K562 (cell line): ENCODE results near the gene BCL10. TPM values are rescaled to one million over a fixed set of nuclear protein-coding genes. Genes with fewer than 3 reads are reported as not detected.

Experiments
- ATF3 ChIP-seq, 2 experiments: fragments of 450-650 bp in 1 of 2; sonication (generic) in 1 of 2; formaldehyde crosslinking in 1 of 2; IDR thresholded peaks in 1 of 2; conservative IDR thresholded peaks in 1 of 2; 2 replicates each; pipeline versions ENCODE4 v1.6.1 to v1.8.1; 2016 to 2023; ENCODE audit warnings: mild to moderate bottlenecking in 2 of 2, moderate library complexity in 2 of 2, inconsistent platforms in 1 of 2, missing genetic modification reagents in 1 of 2
- BMI1 ChIP-seq: fragments of 150-350 bp; IDR thresholded peaks from 2 replicates; pipeline ENCODE4 v1.6.1; 2014; ENCODE audit warnings: low read length
- BRCA1 ChIP-seq, 2 experiments: fragments of 450-650 bp in 1 of 2; sonication (generic) in 1 of 2; formaldehyde crosslinking in 1 of 2; IDR thresholded peaks; 2 replicates each; pipeline versions ENCODE4 v1.5.0 to v1.6.1; 2017 to 2020; ENCODE audit warnings: mild to moderate bottlenecking in 1 of 2, missing genetic modification reagents in 1 of 2
- CBX2 ChIP-seq: fragments of 200-600 bp; sonication (generic); IDR thresholded peaks from one replicate; pipeline ENCODE4 v1.6.1; 2012; ENCODE audit warnings: mild to moderate bottlenecking, low read length, inconsistent platforms; ENCODE audit not compliant: insufficient read depth, poor library complexity, severe bottlenecking
- CHD4 ChIP-seq: fragments of 200-600 bp; sonication (generic); IDR thresholded peaks from 3 replicates; pipeline ENCODE4 v1.6.1; 2012; ENCODE audit warnings: low read depth, mild to moderate bottlenecking, mixed read lengths, low read length, inconsistent platforms; ENCODE audit not compliant: insufficient read depth, insufficient replicate concordance, poor library complexity, severe bottlenecking
- CTBP1 ChIP-seq: fragments of 450-650 bp; IDR thresholded peaks from 2 replicates; pipeline ENCODE4 v1.6.1; 2016; ENCODE audit warnings: borderline replicate concordance
- ESRRB ChIP-seq: fragments of 250-450 bp; sonication (Bioruptor Pico); IDR thresholded peaks from 2 replicates; pipeline ENCODE4 v1.5.0; 2020; ENCODE audit warnings: mild to moderate bottlenecking, moderate library complexity, borderline replicate concordance
- EWSR1 ChIP-seq: fragments of 450-650 bp; IDR thresholded peaks from 2 replicates; pipeline ENCODE4 v1.6.1; 2018; ENCODE audit warnings: borderline replicate concordance, mild to moderate bottlenecking, low read depth, moderate library complexity; ENCODE audit not compliant: partially characterized antibody
- HNRNPUL1 ChIP-seq: fragments of 200-400 bp; formaldehyde crosslinking; IDR thresholded peaks from 2 replicates; pipeline ENCODE4 v1.6.1; 2017; ENCODE audit warnings: low read length
- MCM2 ChIP-seq: fragments of 450-650 bp; IDR thresholded peaks from 2 replicates; pipeline ENCODE4 v1.6.1; 2017; ENCODE audit warnings: low read depth, mild to moderate bottlenecking
- RCOR1 ChIP-seq, 2 experiments: IDR thresholded peaks; 2 replicates each; pipeline ENCODE4 v1.6.1; 2012; ENCODE audit warnings: low read depth in 2 of 2, low read length in 2 of 2, borderline replicate concordance in 1 of 2, improper control_type of control experiment in 1 of 2
- SNIP1 ChIP-seq: fragments of 450-650 bp; IDR thresholded peaks from 2 replicates; pipeline ENCODE4 v1.7.1; 2017; ENCODE audit warnings: low read depth, mild to moderate bottlenecking
- SRSF7 ChIP-seq: fragments of 200-400 bp; formaldehyde crosslinking; optimal IDR thresholded peaks from 2 replicates; pipeline ENCODE3; 2017; ENCODE audit warnings: mild to moderate bottlenecking, low read depth, low read length
- TAF1 ChIP-seq: IDR thresholded peaks from 2 replicates; pipeline ENCODE4 v1.6.1; 2011; ENCODE audit warnings: mild to moderate bottlenecking, low read length, moderate library complexity; ENCODE audit not compliant: insufficient read depth, control insufficient read depth, severe bottlenecking; ENCODE audit errors: extremely low read depth
- U2AF2 ChIP-seq: fragments of 200-400 bp; formaldehyde crosslinking; optimal IDR thresholded peaks from 2 replicates; pipeline ENCODE3; 2017; ENCODE audit warnings: low read depth, mild to moderate bottlenecking, low read length
- ZBTB12 ChIP-seq: fragments of 250-450 bp; sonication (Bioruptor Pico); IDR thresholded peaks from 2 replicates; pipeline ENCODE4 v1.4.0; 2020
- ZFP36 ChIP-seq: fragments of 150-350 bp; IDR thresholded peaks from 2 replicates; pipeline ENCODE4 v1.6.1; 2018; ENCODE audit warnings: low read length, low read depth; ENCODE audit not compliant: partially characterized antibody
- ZNF165 ChIP-seq: fragments of 250-450 bp; sonication (Bioruptor Pico); IDR thresholded peaks from 2 replicates; pipeline ENCODE4 v1.4.0; 2020; ENCODE audit warnings: borderline replicate concordance
- ZNF311 ChIP-seq: fragments of 250-450 bp; sonication (Bioruptor Pico); IDR thresholded peaks from 2 replicates; pipeline ENCODE4 v1.4.0; 2020; ENCODE audit warnings: mild to moderate bottlenecking, moderate library complexity
- ZNF431 ChIP-seq: sonication (generic); formaldehyde crosslinking; IDR thresholded peaks from 2 replicates; pipeline ENCODE4 v1.8.0; 2022; ENCODE audit warnings: mild to moderate bottlenecking, missing genetic modification reagents
- polyA plus RNA-seq, 8 experiments: library from polyadenylated mRNA; depleted of rRNA in 4 of 8; stranded (reverse) in 5 of 8; unstranded in 3 of 8; fragments of >200 nt; fragmentation: Nextera tagmentation in 2 of 8; fragmentation: Illumina TruSeq in 1 of 8; extraction: Ambion mirVana in 2 of 8; extraction: Trizol in 1 of 8; gene quantifications; 2 replicates each; pipeline versions ENCODE4 v1.2.1 to v1.2.3, GENCODE V29; 2011 to 2014; ENCODE audit warnings: inconsistent platforms in 1 of 8, missing spikeins in 1 of 8
- total RNA-seq, 7 experiments: library from RNA; depleted of rRNA in 6 of 7; stranded (reverse); fragments of >200 nt in 6 of 7; fragmentation: Illumina TruSeq in 2 of 7; extraction: Trizol in 2 of 7; gene quantifications; 2 replicates each; pipeline versions ENCODE4 v1.2.1 to v1.2.3, GENCODE V29; 2011 to 2021; ENCODE audit warnings: low replicate concordance in 1 of 7
- TF ChIP-seq, protein P1 (sequence below): sonication (generic); formaldehyde crosslinking; IDR thresholded peaks from 2 replicates; pipeline ENCODE4 v1.8.1; 2022; ENCODE audit warnings: missing genetic modification reagents
- TF ChIP-seq, protein P2 (sequence below): IDR thresholded peaks from 2 replicates; pipeline ENCODE4 v1.6.1; 2016; ENCODE audit warnings: missing genetic modification characterization, missing compliant biosample characterization

Gene BCL10
- total and polyA plus RNA-seq, 9 of the 15 experiments (the other 6 are each of a cell fraction or from before 2014, with no cell fraction given), result 8.0 to 19.4 (median 12.3) TPM

- TF ChIP-seq ZBTB12 (CRISPR knock-in tag) (no peak), HNRNPUL1 (no peak), CTBP1 (no peak), U2AF2 (no peak), SNIP1 (no peak), ATF3 (IDR thresholded peaks at IDR 0.05) (no peak), ATF3 (CRISPR knock-in tag; conservative IDR thresholded peaks at IDR 0.05) (no peak), CHD4 (no peak), TAF1 (no peak), MCM2 (no peak), ZFP36 (no peak), BRCA1 (IDR thresholded peaks at IDR 0.05) (no peak), BRCA1 (CRISPR knock-in tag; IDR thresholded peaks at IDR 0.05) (no peak), SRSF7 (no peak), BMI1 (no peak), ZNF311 (CRISPR knock-in tag) (no peak), RCOR1 (IDR thresholded peaks at IDR 0.05; ENCODE audit: borderline replicate concordance in 1 of 2, low read depth in 2 of 2, low read length in 2 of 2) (peak in 1 of 2 experiments; percentile 80; a peak in 3 of 4 replicates), ZNF165 (CRISPR knock-in tag) (no peak), ZNF431 (no peak), CBX2 (no peak), EWSR1 (no peak), ESRRB (no peak)
- TF ChIP-seq, protein P1, sequence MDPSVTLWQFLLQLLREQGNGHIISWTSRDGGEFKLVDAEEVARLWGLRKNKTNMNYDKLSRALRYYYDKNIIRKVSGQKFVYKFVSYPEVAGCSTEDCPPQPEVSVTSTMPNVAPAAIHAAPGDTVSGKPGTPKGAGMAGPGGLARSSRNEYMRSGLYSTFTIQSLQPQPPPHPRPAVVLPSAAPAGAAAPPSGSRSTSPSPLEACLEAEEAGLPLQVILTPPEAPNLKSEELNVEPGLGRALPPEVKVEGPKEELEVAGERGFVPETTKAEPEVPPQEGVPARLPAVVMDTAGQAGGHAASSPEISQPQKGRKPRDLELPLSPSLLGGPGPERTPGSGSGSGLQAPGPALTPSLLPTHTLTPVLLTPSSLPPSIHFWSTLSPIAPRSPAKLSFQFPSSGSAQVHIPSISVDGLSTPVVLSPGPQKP (CRISPR knock-in tag), result no peak
- TF ChIP-seq, protein P2, sequence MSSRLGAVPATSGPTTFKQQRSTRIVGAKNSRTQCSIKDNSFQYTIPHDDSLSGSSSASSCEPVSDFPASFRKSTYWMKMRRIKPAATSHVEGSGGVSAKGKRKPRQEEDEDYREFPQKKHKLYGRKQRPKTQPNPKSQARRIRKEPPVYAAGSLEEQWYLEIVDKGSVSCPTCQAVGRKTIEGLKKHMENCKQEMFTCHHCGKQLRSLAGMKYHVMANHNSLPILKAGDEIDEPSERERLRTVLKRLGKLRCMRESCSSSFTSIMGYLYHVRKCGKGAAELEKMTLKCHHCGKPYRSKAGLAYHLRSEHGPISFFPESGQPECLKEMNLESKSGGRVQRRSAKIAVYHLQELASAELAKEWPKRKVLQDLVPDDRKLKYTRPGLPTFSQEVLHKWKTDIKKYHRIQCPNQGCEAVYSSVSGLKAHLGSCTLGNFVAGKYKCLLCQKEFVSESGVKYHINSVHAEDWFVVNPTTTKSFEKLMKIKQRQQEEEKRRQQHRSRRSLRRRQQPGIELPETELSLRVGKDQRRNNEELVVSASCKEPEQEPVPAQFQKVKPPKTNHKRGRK, result no peak
These were observed 56.4 kb downstream of the BCL10 start (continued) for GRCh38 chr1:85219853-85220610.
